Activated naive CD8-positive, alpha-beta T cell treated with anti-CD3 and anti-CD28 coated beads, Interleukin-2, amount 10 ng/mL, durations not matched to agents 7 days and 5 days (primary cell): Measurements from ENCODE around the gene PBLD. TPM values are rescaled to one million over a fixed set of nuclear protein-coding genes. Genes with fewer than 3 reads are reported as not detected.
"Not testable (repeated sequence)": the region's sequence is repeated elsewhere in the genome, so short reads cannot be mapped to it uniquely, and the experiment has no call there.

ENCODE experiments used
- ATAC-seq: fragments of 150-1000 bp; cut with Tn5 transposase; one replicate; pipeline ENCODE4 v1.10.0; 2021; ENCODE audit warnings: low read depth, moderate library complexity
- POLR2A ChIA-PET: fragments of 350-600 bp; sonication (Branson Sonifier 250); formaldehyde crosslinking; loops from one replicate; lab custom pipeline; 2021; ENCODE audit warnings: antibody characterized with exemption; lab: Charles Lee
- DNase-seq: peaks from one replicate; pipeline ENCODE4 v3.0.0; 2021
- H3K27ac Mint-ChIP-seq: one replicate; pipeline ENCODE4 v1.8.0; 2022; ENCODE audit warnings: mild to moderate bottlenecking, mixed read lengths
- H3K27me3 Mint-ChIP-seq: one replicate; pipeline ENCODE4 v1.8.0; 2022; ENCODE audit warnings: mild to moderate bottlenecking, moderate library complexity, mixed read lengths
- H3K36me3 Mint-ChIP-seq: one replicate; pipeline ENCODE4 v1.8.0; 2021; ENCODE audit warnings: mild to moderate bottlenecking, mixed read lengths
- H3K4me1 Mint-ChIP-seq: one replicate; pipeline ENCODE4 v1.8.0; 2021; ENCODE audit warnings: mixed read lengths
- H3K4me3 Mint-ChIP-seq: one replicate; pipeline ENCODE4 v1.8.0; 2022; ENCODE audit warnings: mild to moderate bottlenecking, moderate library complexity, mixed read lengths
- H3K9me3 Mint-ChIP-seq: one replicate; pipeline ENCODE4 v1.8.0; 2021; ENCODE audit warnings: mixed read lengths
- total RNA-seq, 2 experiments: library from RNA; stranded (reverse); gene quantifications; one replicate each; pipeline ENCODE4 v1.2.3, GENCODE V29; 2021

The PBLD gene
- total RNA-seq, 2 experiments from 2014 or later = 1.6 to 1.9 TPM

DNA sequence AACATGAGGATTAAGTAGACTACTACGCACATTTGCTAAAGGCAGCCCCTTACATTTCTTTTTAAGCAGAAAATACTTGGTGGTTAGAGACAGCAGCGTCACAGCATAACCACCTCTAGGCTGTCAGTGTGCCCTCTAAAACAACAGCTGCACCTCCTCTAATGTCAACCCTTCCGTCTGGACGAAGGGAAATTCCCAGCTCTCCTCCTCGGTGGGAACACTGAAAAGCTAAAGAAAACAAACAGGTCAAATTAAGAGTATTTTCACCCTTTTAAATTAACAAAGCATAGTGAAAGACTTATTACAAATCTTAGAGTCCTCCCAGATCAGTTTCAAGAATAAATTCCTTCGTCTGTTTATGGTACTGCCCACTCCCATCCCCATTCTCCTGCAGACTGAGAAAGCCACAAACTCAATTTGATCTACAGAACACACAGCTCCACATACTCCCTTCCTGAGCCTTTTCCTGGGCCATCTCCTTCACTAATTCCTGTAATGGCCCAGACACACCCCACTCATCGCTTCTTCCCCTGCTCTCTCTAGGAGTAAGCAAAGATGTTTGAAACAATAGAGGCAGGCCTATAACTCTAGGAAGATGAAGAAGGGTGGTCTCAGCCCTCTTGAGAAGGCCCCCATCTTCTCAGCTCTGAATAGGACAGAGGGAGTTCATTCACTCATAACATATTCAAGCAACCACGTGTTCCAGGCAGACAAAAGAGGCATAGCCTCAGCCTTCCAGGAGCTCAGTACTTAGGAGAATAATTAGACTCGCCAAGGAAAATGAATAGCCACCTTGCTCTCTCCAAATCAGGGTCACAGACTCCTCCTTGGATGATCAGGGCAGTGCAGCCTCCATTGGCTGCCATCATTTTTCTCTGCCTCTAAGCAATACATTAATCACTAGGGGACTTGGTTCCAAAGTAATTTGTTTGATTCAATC is 48.4 kb downstream of the PBLD start:
- no peaks in the 10 kb centered on the region for H3K36me3 Mint-ChIP-seq
- peaks cover 4% of the 10 kb centered on the region for H3K27me3 Mint-ChIP-seq
- no peak overlapping the region for H3K27ac Mint-ChIP-seq
- H3K9me3 Mint-ChIP-seq = peaks cover 3% of the 10 kb centered on the region
- no peak overlapping the region for H3K4me3 Mint-ChIP-seq
- POLR2A ChIA-PET = no interaction called here
- DNase-seq (no peak), ATAC-seq (no peak)
- no peaks in the 10 kb centered on the region for H3K4me1 Mint-ChIP-seq

DNA sequence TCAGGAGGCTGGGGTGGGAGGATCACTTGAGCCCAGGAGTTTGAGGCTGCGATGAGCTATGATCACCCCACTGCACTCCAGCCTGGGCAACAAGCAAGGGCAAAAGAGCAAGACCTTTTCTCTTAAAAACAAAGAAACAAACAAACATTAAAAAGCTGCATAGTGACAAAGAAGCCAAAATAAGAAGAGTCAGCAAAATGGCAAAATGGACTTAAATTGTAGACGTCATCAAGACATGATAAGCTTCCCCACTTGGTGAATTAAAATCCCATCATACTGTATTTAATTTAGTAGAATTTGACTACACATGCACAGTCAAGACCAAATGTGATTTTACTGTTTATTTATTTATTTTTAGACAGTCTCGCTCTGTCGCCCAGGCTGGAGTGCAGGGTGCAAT is 52.0 kb downstream of the PBLD start:
- no peak for ATAC-seq
- Mint-ChIP-seq H3K4me1 (peaks cover 5% of the 10 kb centered on the region), H3K27ac (no peak overlapping the region), H3K9me3 (peaks cover 19% of the 10 kb centered on the region), H3K4me3 (no peak overlapping the region), H3K36me3 (no peaks in the 10 kb centered on the region), H3K27me3 (peaks cover 4% of the 10 kb centered on the region)
- POLR2A ChIA-PET = no interaction called here
- DNase-seq = no peak

DNA sequence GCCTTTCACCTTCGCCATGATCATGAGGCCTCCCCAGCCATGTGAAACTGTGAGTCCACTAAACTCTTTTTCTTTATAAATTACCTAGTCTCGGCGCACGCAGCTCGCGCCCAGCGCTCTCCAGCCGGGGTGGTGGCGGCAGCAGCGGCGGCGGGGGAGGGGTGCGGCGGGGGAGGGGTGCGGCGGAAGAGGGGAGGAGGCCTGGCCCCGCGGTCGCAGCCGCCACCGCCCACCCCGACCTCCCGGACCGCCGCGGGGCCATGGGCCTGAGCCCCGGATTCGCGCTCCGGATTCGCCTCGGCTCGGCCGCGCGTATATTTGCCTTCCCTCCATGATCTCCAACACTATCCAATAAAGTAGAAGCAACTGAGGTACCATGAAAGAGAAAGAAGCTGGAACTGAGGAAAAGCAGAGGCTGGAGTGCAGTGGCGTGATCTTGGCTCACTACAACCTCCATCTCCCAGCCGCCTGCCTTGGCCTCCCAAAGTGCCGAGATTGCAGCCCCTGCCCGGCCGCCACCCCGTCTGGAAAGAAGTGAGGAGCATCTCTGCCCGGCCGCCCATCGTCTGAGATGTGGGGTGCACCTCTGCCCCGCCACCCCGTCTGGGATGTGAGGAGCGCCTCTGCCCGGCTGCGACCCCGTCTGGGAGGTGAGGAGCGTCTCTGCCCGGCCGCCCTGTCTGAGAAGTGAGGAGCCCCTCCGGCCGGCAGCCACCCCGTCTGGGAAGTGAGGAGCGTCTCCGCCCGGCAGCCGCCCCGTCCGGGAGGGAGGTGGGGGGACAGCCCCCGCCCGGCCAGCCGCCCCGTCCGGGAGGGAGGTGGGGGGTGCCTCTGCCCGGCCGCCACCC is 53.6 kb downstream of the PBLD start:
- H3K27ac Mint-ChIP-seq, DNase-seq, H3K4me3 Mint-ChIP-seq, ATAC-seq, H3K36me3 Mint-ChIP-seq, POLR2A ChIA-PET, H3K27me3 Mint-ChIP-seq, H3K4me1 Mint-ChIP-seq: not testable (repeated sequence)
- H3K9me3 Mint-ChIP-seq = peaks cover 20% of the 10 kb centered on the region

GRCh38 chr10:68277814-68278213 is 54.9 kb downstream of the PBLD start:
- ATAC-seq, DNase-seq, H3K4me1 Mint-ChIP-seq, H3K27ac Mint-ChIP-seq, H3K36me3 Mint-ChIP-seq, H3K4me3 Mint-ChIP-seq, H3K27me3 Mint-ChIP-seq, POLR2A ChIA-PET: not testable (repeated sequence)
- H3K9me3 Mint-ChIP-seq = peaks cover 20% of the 10 kb centered on the region

- no peak for ATAC-seq
- no peak overlapping the region for H3K27ac Mint-ChIP-seq
- no peaks in the 10 kb centered on the region for H3K36me3 Mint-ChIP-seq
- POLR2A ChIA-PET = no interaction called here
- peaks cover 5% of the 10 kb centered on the region for H3K4me1 Mint-ChIP-seq
- no peak for DNase-seq
- no peak overlapping the region for H3K4me3 Mint-ChIP-seq
- H3K27me3 Mint-ChIP-seq = no peaks in the 10 kb centered on the region
- H3K9me3 Mint-ChIP-seq = peaks cover 20% of the 10 kb centered on the region
Measured at GRCh38 chr10:68276224-68276623, 56.5 kb downstream of the PBLD start.

- Mint-ChIP-seq H3K36me3 (no peaks in the 10 kb centered on the region), H3K9me3 (peaks cover 20% of the 10 kb centered on the region)
Measured at GRCh38 chr10:68275600-68276126, 57.1 kb downstream of the PBLD start.

DNA sequence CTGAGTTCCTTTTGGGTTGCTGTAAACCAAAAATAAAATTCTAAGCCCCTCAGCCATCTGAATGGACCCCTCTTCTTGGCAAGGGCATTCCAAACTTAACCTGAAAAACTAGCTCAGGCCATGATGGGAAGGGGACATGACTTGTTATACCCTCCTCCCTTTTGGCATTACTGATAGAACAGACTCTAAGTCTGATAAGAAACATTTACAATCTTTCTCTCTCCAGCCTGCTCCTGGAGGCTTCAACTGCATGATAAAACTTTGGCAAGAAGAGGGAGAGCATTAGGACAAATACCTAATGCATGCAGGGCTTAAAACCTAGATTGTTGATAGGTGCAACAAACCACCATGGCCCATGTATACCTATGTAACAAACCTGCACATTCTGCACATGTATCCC is 59.9 kb downstream of the PBLD start:
- POLR2A ChIA-PET = no interaction called here
- H3K27ac Mint-ChIP-seq = no peak overlapping the region
- no peak overlapping the region for H3K4me3 Mint-ChIP-seq

More at GRCh38 chr10:68275600-68276126, 57.1 kb downstream of the PBLD start:
- Mint-ChIP-seq H3K4me1 (peaks cover 5% of the 10 kb centered on the region), H3K4me3 (no peak overlapping the region), H3K27me3 (no peaks in the 10 kb centered on the region), H3K27ac (no peak overlapping the region)
- ATAC-seq (no peak), DNase-seq (no peak)
- POLR2A ChIA-PET = no interaction called here

GRCh38 chr10:68271196-68271882 is 61.4 kb downstream of the PBLD start:
- POLR2A ChIA-PET = no interaction called here
- Mint-ChIP-seq H3K36me3 (no peaks in the 10 kb centered on the region), H3K9me3 (peaks cover 6% of the 10 kb centered on the region)

More for the DNA sequence above, 59.9 kb downstream of the PBLD start:
- peaks cover 5% of the 10 kb centered on the region for H3K4me1 Mint-ChIP-seq
- H3K9me3 Mint-ChIP-seq = peaks cover 13% of the 10 kb centered on the region
- DNase-seq (no peak), ATAC-seq (no peak)
- no peaks in the 10 kb centered on the region for H3K36me3 Mint-ChIP-seq
- no peaks in the 10 kb centered on the region for H3K27me3 Mint-ChIP-seq

DNA sequence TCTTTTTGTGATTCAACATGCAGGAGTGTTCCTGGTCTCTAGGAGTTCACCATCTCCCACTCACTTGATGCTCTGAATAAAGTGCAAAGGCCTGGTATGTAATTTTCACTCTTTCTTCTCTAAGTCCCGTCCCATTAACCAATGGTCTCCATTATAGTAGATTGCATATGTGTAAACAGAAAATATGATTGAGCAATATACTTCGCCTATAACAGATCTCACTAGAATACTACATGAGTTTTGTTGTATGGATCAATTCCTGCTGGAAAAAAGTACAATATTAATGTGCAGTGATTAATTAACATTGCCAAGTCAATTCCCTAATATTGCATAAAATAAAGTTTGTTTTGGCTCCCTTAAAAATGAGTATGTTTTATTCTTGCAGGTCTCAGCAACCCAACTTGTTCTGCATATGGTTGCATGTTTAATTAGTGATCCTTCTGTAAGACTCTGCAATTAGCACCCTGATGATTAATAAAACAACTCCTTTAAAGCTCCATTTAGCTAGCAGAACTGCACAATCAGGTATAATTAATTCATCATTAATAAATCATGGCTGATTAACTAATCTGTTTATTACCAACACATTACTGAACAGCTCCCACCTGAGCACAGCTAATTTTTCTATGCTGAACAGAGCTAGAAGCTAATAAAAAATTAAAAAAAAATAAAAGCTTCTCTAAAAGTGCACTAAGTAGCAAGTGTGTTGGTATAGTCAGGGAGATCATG is 63.0 kb downstream of the PBLD start:
- Mint-ChIP-seq H3K27me3 (peaks cover 2% of the 10 kb centered on the region), H3K4me3 (no peak overlapping the region), H3K4me1 (no peaks in the 10 kb centered on the region), H3K27ac (no peak overlapping the region), H3K36me3 (no peaks in the 10 kb centered on the region), H3K9me3 (peaks cover 6% of the 10 kb centered on the region)
- DNase-seq (no peak), ATAC-seq (no peak)
- POLR2A ChIA-PET = no interaction called here

More at GRCh38 chr10:68271196-68271882, 61.4 kb downstream of the PBLD start:
- Mint-ChIP-seq H3K4me3 (no peak overlapping the region), H3K4me1 (peaks cover 4% of the 10 kb centered on the region), H3K27ac (no peak overlapping the region), H3K27me3 (peaks cover 2% of the 10 kb centered on the region)
- no peak for ATAC-seq
- no peak for DNase-seq

- no peak for DNase-seq
- POLR2A ChIA-PET = no interaction called here
- no peak for ATAC-seq
- Mint-ChIP-seq H3K9me3 (peaks cover 7% of the 10 kb centered on the region), H3K36me3 (peaks cover 1% of the 10 kb centered on the region), H3K27me3 (peaks cover 12% of the 10 kb centered on the region), H3K27ac (no peak overlapping the region), H3K4me3 (no peak overlapping the region), H3K4me1 (peaks cover 1% of the 10 kb centered on the region)
Measured at GRCh38 chr10:68261132-68261856, 71.4 kb downstream of the PBLD start.

- Mint-ChIP-seq H3K4me1 (peaks cover 4% of the 10 kb centered on the region), H3K27ac (no peak overlapping the region), H3K27me3 (peaks cover 12% of the 10 kb centered on the region), H3K4me3 (no peak overlapping the region), H3K36me3 (no peaks in the 10 kb centered on the region), H3K9me3 (no peaks in the 10 kb centered on the region)
- POLR2A ChIA-PET = no interaction called here
- DNase-seq (no peak), ATAC-seq (no peak)
Measured at GRCh38 chr10:68253346-68253745, 79.4 kb downstream of the PBLD start.
